Liver (tissue), 9 donors: ENCODE results near the gene TBC1D20. TPM values are rescaled to one million over a fixed set of nuclear protein-coding genes. Genes with fewer than 3 reads are reported as not detected.
A peak's percentile ranks its signal among the peaks of the same experiment; 100 is the strongest.

ENCODE experiments used
- DNase-seq: peaks from one replicate; pipeline ENCODE4 v3.0.0-alpha.2; 2017; ENCODE audit warnings: low spot score
- H3K27ac ChIP-seq, 2 donors: one replicate each; pipeline ENCODE4 v1.7.0; 2013; ENCODE audit warnings: inconsistent platforms in 2 of 2, low read length in 2 of 2, control low read depth in 1 of 2, low read depth in 1 of 2, mild to moderate bottlenecking in 1 of 2
- H3K27me3 ChIP-seq, 4 donors: one replicate each; pipeline versions ENCODE4 v1.6.1 to v1.7.0; 2013; ENCODE audit warnings: low read length in 3 of 4, inconsistent platforms in 1 of 4, mild to moderate bottlenecking in 1 of 4, moderate library complexity in 1 of 4; ENCODE audit not compliant: control insufficient read depth in 4 of 4, insufficient read depth in 4 of 4
- H3K36me3 ChIP-seq, 4 donors: one replicate each; pipeline versions ENCODE4 v1.6.1 to v1.7.0; 2013; ENCODE audit warnings: low read length in 3 of 4, mild to moderate bottlenecking in 3 of 4, low read depth in 1 of 4, moderate library complexity in 1 of 4; ENCODE audit not compliant: control insufficient read depth in 4 of 4, insufficient read depth in 3 of 4
- H3K4me1 ChIP-seq, 4 donors: one replicate each; pipeline versions ENCODE4 v1.6.1 to v1.7.0; 2013; ENCODE audit warnings: low read length in 3 of 4, mild to moderate bottlenecking in 3 of 4, moderate library complexity in 1 of 4; ENCODE audit not compliant: control insufficient read depth in 4 of 4, insufficient read depth in 4 of 4
- H3K4me3 ChIP-seq, 3 donors: one replicate each; pipeline versions ENCODE4 v1.6.1 to v1.7.0; 2013; ENCODE audit warnings: low read length in 3 of 3, control low read depth in 1 of 3, low read depth in 1 of 3, mild to moderate bottlenecking in 1 of 3
- H3K9ac ChIP-seq, 2 donors: one replicate each; pipeline ENCODE4 v1.7.0; 2013; ENCODE audit warnings: low read length in 2 of 2, mild to moderate bottlenecking in 2 of 2, moderate library complexity in 2 of 2, control low read depth in 1 of 2, low read depth in 1 of 2
- H3K9me3 ChIP-seq, 4 donors: one replicate each; pipeline versions ENCODE4 v1.6.1 to v1.7.0; 2013; ENCODE audit warnings: low read length in 3 of 4; ENCODE audit not compliant: control insufficient read depth in 4 of 4
- EGR1 ChIP-seq, 2 donors: IDR thresholded peaks; 2 replicates each; pipeline ENCODE4 v1.6.1; 2016 to 2018; ENCODE audit warnings: antibody characterized with exemption in 2 of 2, low read depth in 2 of 2
- FOXA1 ChIP-seq: IDR thresholded peaks from 2 replicates; pipeline ENCODE4 v1.6.1; 2016; ENCODE audit warnings: antibody characterized with exemption
- FOXA2 ChIP-seq: IDR thresholded peaks from 2 replicates; pipeline ENCODE4 v1.6.1; 2016; ENCODE audit warnings: antibody characterized with exemption
- GABPA ChIP-seq, 2 donors: IDR thresholded peaks in 1 of 2; conservative IDR thresholded peaks in 1 of 2; 2 replicates each; pipeline ENCODE4 v1.6.1; 2016; ENCODE audit warnings: antibody characterized with exemption in 2 of 2, mild to moderate bottlenecking in 1 of 2, moderate library complexity in 1 of 2
- HNF4A ChIP-seq, 2 donors: conservative IDR thresholded peaks; 2 replicates each; pipeline ENCODE4 v1.6.1; 2016; ENCODE audit warnings: antibody characterized with exemption in 2 of 2, mild to moderate bottlenecking in 2 of 2
- HNF4G ChIP-seq: IDR thresholded peaks from 2 replicates; pipeline ENCODE4 v1.6.1; 2016; ENCODE audit warnings: antibody characterized with exemption
- JUND ChIP-seq, 2 donors: IDR thresholded peaks; 2 replicates each; pipeline ENCODE4 v1.6.1; 2016; ENCODE audit warnings: antibody characterized with exemption in 2 of 2
- NR2F2 ChIP-seq: IDR thresholded peaks from 2 replicates; pipeline ENCODE4 v1.6.1; 2016; ENCODE audit warnings: antibody characterized with exemption
- RAD21 ChIP-seq, 2 donors: IDR thresholded peaks; 2 replicates each; pipeline ENCODE4 v1.6.1; 2016; ENCODE audit warnings: antibody characterized with exemption in 2 of 2, mild to moderate bottlenecking in 2 of 2
- RXRA ChIP-seq, 2 donors: IDR thresholded peaks; 2 replicates each; pipeline ENCODE4 v1.6.1; 2017 to 2018; ENCODE audit warnings: antibody characterized with exemption in 2 of 2, mild to moderate bottlenecking in 1 of 2
- SP1 ChIP-seq: IDR thresholded peaks from 2 replicates; pipeline ENCODE4 v1.6.1; 2018; ENCODE audit warnings: antibody characterized with exemption, mild to moderate bottlenecking
- TAF1 ChIP-seq: conservative IDR thresholded peaks from 2 replicates; pipeline ENCODE4 v1.6.1; 2016; ENCODE audit warnings: antibody characterized with exemption, mild to moderate bottlenecking
- YY1 ChIP-seq: IDR thresholded peaks from 2 replicates; pipeline ENCODE4 v1.6.1; 2016; ENCODE audit warnings: antibody characterized with exemption, mild to moderate bottlenecking
- WGBS: extraction: QIAGEN DNeasy Blood & Tissue Kit; methylation state at CpG from one replicate; pipeline ENCODE4 v1.1.7; 2013; 5-methylcytosine and 5-hydroxymethylcytosine counted together
- polyA plus RNA-seq, 2 donors: library from polyadenylated mRNA; stranded (reverse) in 1 of 2; unstranded in 1 of 2; fragments of 200-250 nt in 1 of 2; fragments of >200 nt in 1 of 2; fragmentation: Nextera tagmentation in 1 of 2; extraction: Ambion mirVana in 1 of 2; gene quantifications; one replicate each; pipeline versions ENCODE4 v1.2.1 to v1.2.3, GENCODE V29; 2013 to 2015
- total RNA-seq, 2 donors: library from RNA; depleted of rRNA; stranded (reverse); fragments of >200 nt; gene quantifications; one replicate each; pipeline ENCODE4 v1.2.3, GENCODE V29; 2014
- TF ChIP-seq, protein P1 (sequence below): IDR thresholded peaks from 2 replicates; pipeline ENCODE4 v1.6.1; 2016; ENCODE audit warnings: antibody characterized with exemption
- TF ChIP-seq, protein P2 (sequence below): IDR thresholded peaks from 2 replicates; pipeline ENCODE4 v1.6.1; 2016; ENCODE audit warnings: antibody characterized with exemption
- TF ChIP-seq, protein P3 (sequence below): fragments of 150-350 bp; IDR thresholded peaks from 2 replicates; pipeline ENCODE4 v1.5.1; 2017; ENCODE audit warnings: improper control_type of control experiment, low read depth, low read length; ENCODE audit not compliant: missing input control
- TF ChIP-seq, protein P4 (sequence below): IDR thresholded peaks from 2 replicates; pipeline ENCODE4 v1.6.1; 2016; ENCODE audit warnings: antibody characterized with exemption, mild to moderate bottlenecking
- TF ChIP-seq, protein P5 (sequence below): IDR thresholded peaks from 2 replicates; pipeline ENCODE4 v1.6.1; 2016; ENCODE audit warnings: antibody characterized with exemption
- donor health status: healthy.
- donor health status: healthy.
- donor health status: healthy.
- donor health status: healthy.
- donor health status: healthy.

TBC1D20 gene
- total and polyA plus RNA-seq, 4 donors = 8.7 to 18.9 (median 11.9) TPM

DNA sequence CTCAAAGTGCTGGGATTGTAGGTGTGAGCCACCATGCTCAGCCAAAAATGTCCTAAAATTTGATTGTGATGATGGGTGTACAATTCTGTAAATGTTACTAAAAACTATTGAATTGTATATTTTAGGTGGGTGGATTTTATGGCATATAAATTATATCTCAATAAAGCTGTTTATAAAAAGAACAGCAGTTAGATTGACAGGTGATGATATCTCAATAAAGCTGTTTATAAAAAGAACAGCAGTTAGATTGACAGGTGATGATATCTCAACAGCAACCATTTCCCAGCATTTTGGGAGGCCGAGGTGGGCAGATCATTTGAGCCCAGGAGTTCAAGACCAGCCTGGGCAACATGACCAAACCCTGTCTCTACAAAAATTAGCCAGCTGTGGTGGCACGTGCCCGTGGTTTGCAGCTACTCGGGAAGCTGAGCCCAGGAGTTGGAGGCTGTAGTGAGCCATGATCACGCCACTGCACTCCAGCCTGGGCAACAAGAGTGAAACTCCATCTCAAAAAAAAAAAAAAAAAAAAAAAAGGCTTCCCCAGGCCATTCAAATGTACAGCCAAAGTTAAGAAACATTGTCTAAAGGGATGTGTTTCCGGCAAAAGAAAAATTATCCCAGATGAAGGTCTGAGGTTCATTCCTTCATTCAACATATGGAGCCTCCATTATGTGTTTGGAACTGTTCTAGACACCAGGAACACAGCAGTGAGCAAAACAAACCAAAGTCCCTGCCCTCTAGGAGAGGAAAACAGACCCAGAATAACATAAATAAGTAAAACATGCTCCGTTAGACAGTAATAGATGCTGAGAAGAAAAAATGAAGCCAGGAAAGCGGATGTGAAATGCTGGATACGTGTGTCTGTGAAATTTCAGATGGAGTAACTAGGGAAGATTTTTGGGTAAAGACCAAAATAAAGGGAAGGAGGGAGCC, 55.9 kb downstream of the TBC1D20 start:
- H3K9me3 ChIP-seq = no peaks in the 10 kb centered on the region
- WGBS = 85% methylated on average over 9 of the region's 9 CpGs
- peak overlapping the region in 2 of 3 donors; percentile 73 to 98 for H3K4me3 ChIP-seq
- H3K36me3 ChIP-seq = peaks cover 0 to 11% (median 5%) of the 10 kb centered on the region in 4 donors
- peak overlapping the region; percentile 93 to 98 for H3K27ac ChIP-seq
- peaks cover 12 to 31% (median 23%) of the 10 kb centered on the region in 4 donors for H3K4me1 ChIP-seq
- TF ChIP-seq RAD21 (IDR thresholded peaks at IDR 0.05) = no peak
- TF ChIP-seq JUND (IDR thresholded peaks at IDR 0.05) = no peak
- no peak for TF ChIP-seq EGR1 (IDR thresholded peaks at IDR 0.05; ENCODE audit: low read depth in 2 of 2)
- TF ChIP-seq HNF4G = no peak
- no peak for TF ChIP-seq FOXA1
- TF ChIP-seq, protein P1, sequence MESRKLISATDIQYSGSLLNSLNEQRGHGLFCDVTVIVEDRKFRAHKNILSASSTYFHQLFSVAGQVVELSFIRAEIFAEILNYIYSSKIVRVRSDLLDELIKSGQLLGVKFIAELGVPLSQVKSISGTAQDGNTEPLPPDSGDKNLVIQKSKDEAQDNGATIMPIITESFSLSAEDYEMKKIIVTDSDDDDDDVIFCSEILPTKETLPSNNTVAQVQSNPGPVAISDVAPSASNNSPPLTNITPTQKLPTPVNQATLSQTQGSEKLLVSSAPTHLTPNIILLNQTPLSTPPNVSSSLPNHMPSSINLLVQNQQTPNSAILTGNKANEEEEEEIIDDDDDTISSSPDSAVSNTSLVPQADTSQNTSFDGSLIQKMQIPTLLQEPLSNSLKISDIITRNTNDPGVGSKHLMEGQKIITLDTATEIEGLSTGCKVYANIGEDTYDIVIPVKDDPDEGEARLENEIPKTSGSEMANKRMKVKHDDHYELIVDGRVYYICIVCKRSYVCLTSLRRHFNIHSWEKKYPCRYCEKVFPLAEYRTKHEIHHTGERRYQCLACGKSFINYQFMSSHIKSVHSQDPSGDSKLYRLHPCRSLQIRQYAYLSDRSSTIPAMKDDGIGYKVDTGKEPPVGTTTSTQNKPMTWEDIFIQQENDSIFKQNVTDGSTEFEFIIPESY = no peak
- TF ChIP-seq, protein P2, sequence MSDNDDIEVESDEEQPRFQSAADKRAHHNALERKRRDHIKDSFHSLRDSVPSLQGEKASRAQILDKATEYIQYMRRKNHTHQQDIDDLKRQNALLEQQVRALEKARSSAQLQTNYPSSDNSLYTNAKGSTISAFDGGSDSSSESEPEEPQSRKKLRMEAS = no peak
- TF ChIP-seq, protein P3, sequence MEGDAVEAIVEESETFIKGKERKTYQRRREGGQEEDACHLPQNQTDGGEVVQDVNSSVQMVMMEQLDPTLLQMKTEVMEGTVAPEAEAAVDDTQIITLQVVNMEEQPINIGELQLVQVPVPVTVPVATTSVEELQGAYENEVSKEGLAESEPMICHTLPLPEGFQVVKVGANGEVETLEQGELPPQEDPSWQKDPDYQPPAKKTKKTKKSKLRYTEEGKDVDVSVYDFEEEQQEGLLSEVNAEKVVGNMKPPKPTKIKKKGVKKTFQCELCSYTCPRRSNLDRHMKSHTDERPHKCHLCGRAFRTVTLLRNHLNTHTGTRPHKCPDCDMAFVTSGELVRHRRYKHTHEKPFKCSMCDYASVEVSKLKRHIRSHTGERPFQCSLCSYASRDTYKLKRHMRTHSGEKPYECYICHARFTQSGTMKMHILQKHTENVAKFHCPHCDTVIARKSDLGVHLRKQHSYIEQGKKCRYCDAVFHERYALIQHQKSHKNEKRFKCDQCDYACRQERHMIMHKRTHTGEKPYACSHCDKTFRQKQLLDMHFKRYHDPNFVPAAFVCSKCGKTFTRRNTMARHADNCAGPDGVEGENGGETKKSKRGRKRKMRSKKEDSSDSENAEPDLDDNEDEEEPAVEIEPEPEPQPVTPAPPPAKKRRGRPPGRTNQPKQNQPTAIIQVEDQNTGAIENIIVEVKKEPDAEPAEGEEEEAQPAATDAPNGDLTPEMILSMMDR = no peak
- TF ChIP-seq, protein P4, sequence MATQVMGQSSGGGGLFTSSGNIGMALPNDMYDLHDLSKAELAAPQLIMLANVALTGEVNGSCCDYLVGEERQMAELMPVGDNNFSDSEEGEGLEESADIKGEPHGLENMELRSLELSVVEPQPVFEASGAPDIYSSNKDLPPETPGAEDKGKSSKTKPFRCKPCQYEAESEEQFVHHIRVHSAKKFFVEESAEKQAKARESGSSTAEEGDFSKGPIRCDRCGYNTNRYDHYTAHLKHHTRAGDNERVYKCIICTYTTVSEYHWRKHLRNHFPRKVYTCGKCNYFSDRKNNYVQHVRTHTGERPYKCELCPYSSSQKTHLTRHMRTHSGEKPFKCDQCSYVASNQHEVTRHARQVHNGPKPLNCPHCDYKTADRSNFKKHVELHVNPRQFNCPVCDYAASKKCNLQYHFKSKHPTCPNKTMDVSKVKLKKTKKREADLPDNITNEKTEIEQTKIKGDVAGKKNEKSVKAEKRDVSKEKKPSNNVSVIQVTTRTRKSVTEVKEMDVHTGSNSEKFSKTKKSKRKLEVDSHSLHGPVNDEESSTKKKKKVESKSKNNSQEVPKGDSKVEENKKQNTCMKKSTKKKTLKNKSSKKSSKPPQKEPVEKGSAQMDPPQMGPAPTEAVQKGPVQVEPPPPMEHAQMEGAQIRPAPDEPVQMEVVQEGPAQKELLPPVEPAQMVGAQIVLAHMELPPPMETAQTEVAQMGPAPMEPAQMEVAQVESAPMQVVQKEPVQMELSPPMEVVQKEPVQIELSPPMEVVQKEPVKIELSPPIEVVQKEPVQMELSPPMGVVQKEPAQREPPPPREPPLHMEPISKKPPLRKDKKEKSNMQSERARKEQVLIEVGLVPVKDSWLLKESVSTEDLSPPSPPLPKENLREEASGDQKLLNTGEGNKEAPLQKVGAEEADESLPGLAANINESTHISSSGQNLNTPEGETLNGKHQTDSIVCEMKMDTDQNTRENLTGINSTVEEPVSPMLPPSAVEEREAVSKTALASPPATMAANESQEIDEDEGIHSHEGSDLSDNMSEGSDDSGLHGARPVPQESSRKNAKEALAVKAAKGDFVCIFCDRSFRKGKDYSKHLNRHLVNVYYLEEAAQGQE = no peak
- no peak for TF ChIP-seq FOXA2
- no peak for TF ChIP-seq RXRA (IDR thresholded peaks at IDR 0.05)
- no peak for TF ChIP-seq GABPA (IDR thresholded peaks at IDR 0.05 in 1 of 2, conservative IDR thresholded peaks at IDR 0.05 in 1 of 2)
- no peak for TF ChIP-seq SP1
- no peak for TF ChIP-seq NR2F2
- TF ChIP-seq, protein P5, sequence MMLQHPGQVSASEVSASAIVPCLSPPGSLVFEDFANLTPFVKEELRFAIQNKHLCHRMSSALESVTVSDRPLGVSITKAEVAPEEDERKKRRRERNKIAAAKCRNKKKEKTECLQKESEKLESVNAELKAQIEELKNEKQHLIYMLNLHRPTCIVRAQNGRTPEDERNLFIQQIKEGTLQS = no peak
- no peak for TF ChIP-seq YY1
- TF ChIP-seq TAF1 = no peak
- TF ChIP-seq HNF4A (conservative IDR thresholded peaks at IDR 0.05) = no peak
- H3K9ac ChIP-seq = peak overlapping the region; percentile 53 to 93
- DNase-seq = no peak
- no peaks in the 10 kb centered on the region for H3K27me3 ChIP-seq
